K562 (cell line): Measurements from ENCODE around the gene PAQR7. TPM values are rescaled to one million over a fixed set of nuclear protein-coding genes. Genes with fewer than 3 reads are reported as not detected.
A peak's percentile ranks its signal among the peaks of the same experiment; 100 is the strongest.

Experiments used
- CGGBP1 ChIP-seq: fragments of 250-450 bp; sonication (Bioruptor Pico); IDR thresholded peaks from 2 replicates; pipeline ENCODE4 v1.9.0; 2021; ENCODE audit warnings: mild to moderate bottlenecking
- DDX20 ChIP-seq: fragments of 450-650 bp; IDR thresholded peaks from 2 replicates; pipeline ENCODE4 v1.6.1; 2016; ENCODE audit warnings: missing genetic modification characterization, low read depth, mild to moderate bottlenecking, missing compliant biosample characterization, moderate library complexity
- HLTF ChIP-seq: fragments of 450-650 bp; IDR thresholded peaks from 2 replicates; pipeline ENCODE4 v1.6.1; 2016
- HNRNPLL ChIP-seq: fragments of 200-400 bp; formaldehyde crosslinking; IDR thresholded peaks from 2 replicates; pipeline ENCODE4 v1.6.1; 2017; ENCODE audit warnings: low read length, low read depth, mild to moderate bottlenecking; ENCODE audit not compliant: poor library complexity, severe bottlenecking
- JUND ChIP-seq, 2 experiments: IDR thresholded peaks; 2 replicates in 1 of 2; 3 replicates in 1 of 2; pipeline ENCODE4 v1.6.1; 2011; ENCODE audit warnings: borderline replicate concordance in 2 of 2, low read depth in 2 of 2, low read length in 2 of 2, improper control_type of control experiment in 1 of 2, missing biosample characterization in 1 of 2, missing genetic modification characterization in 1 of 2, missing genetic modification reagents in 1 of 2
- MAFG ChIP-seq: fragments of 450-650 bp; conservative IDR thresholded peaks from 2 replicates; pipeline ENCODE4 v1.6.1; 2016; ENCODE audit warnings: missing genetic modification characterization, missing compliant biosample characterization
- MCM5 ChIP-seq: fragments of 450-650 bp; IDR thresholded peaks from 2 replicates; pipeline ENCODE4 v1.6.1; 2016; ENCODE audit warnings: low read depth
- PHB2 ChIP-seq: fragments of 450-650 bp; IDR thresholded peaks from 2 replicates; pipeline ENCODE4 v1.6.1; 2017; ENCODE audit warnings: low read depth
- RHOXF2B ChIP-seq: fragments of 250-450 bp; sonication (Bioruptor Pico); conservative IDR thresholded peaks from 2 replicates; pipeline ENCODE4 v1.5.1; 2021
- SNIP1 ChIP-seq: fragments of 450-650 bp; IDR thresholded peaks from 2 replicates; pipeline ENCODE4 v1.7.1; 2017; ENCODE audit warnings: low read depth, mild to moderate bottlenecking
- SOX6 ChIP-seq: fragments of 450-650 bp; IDR thresholded peaks from 2 replicates; pipeline ENCODE4 v1.6.1; 2014; ENCODE audit warnings: mild to moderate bottlenecking
- TAF1 ChIP-seq: IDR thresholded peaks from 2 replicates; pipeline ENCODE4 v1.6.1; 2011; ENCODE audit warnings: mild to moderate bottlenecking, low read length, moderate library complexity; ENCODE audit not compliant: insufficient read depth, control insufficient read depth, severe bottlenecking; ENCODE audit errors: extremely low read depth
- TCF3 ChIP-seq: sonication (generic); formaldehyde crosslinking; IDR thresholded peaks from 2 replicates; pipeline ENCODE4 v1.4.0; 2020; ENCODE audit warnings: mild to moderate bottlenecking, missing genetic modification reagents
- TEAD1 ChIP-seq, 2 experiments: fragments of 450-650 bp in 1 of 2; sonication (generic) in 1 of 2; formaldehyde crosslinking; IDR thresholded peaks; 2 replicates each; pipeline versions ENCODE4 v1.4.0 to v1.8.0; 2020 to 2022; ENCODE audit warnings: mild to moderate bottlenecking in 2 of 2, missing genetic modification reagents in 1 of 2
- TOE1 ChIP-seq, 2 experiments: fragments of 450-650 bp in 1 of 2; sonication (generic) in 1 of 2; formaldehyde crosslinking in 1 of 2; IDR thresholded peaks; 2 replicates each; pipeline versions ENCODE4 v1.7.1 to v1.8.0; 2016 to 2022; ENCODE audit warnings: borderline replicate concordance in 2 of 2, mild to moderate bottlenecking in 2 of 2, antibody characterized with exemption in 1 of 2, inconsistent platforms in 1 of 2, low read depth in 1 of 2, missing genetic modification reagents in 1 of 2, moderate library complexity in 1 of 2
- WHSC1 ChIP-seq: IDR thresholded peaks from one replicate; pipeline ENCODE4 v1.6.1; 2012; ENCODE audit warnings: low read length, control low read depth, inconsistent platforms
- XRCC5 ChIP-seq: fragments of 200-400 bp; formaldehyde crosslinking; IDR thresholded peaks from 2 replicates; pipeline ENCODE4 v1.6.1; 2017; ENCODE audit warnings: low read depth, mild to moderate bottlenecking, low read length
- ZNF165 ChIP-seq: fragments of 250-450 bp; sonication (Bioruptor Pico); IDR thresholded peaks from 2 replicates; pipeline ENCODE4 v1.4.0; 2020; ENCODE audit warnings: borderline replicate concordance
- ZNF318 ChIP-seq, 2 experiments: fragments of 450-650 bp; IDR thresholded peaks; 2 replicates each; pipeline ENCODE4 v1.6.1; 2016; ENCODE audit warnings: mild to moderate bottlenecking in 2 of 2, borderline replicate concordance in 1 of 2, low read depth in 1 of 2, moderate library complexity in 1 of 2
- ZSCAN29 ChIP-seq: fragments of 450-650 bp; IDR thresholded peaks from 2 replicates; pipeline ENCODE4 v1.6.1; 2017
- ZSCAN32 ChIP-seq: fragments of 450-650 bp; formaldehyde crosslinking; IDR thresholded peaks from 2 replicates; pipeline ENCODE4 v1.4.0; 2020; ENCODE audit warnings: mild to moderate bottlenecking, moderate library complexity
- polyA plus RNA-seq, 8 experiments: library from polyadenylated mRNA; depleted of rRNA in 4 of 8; stranded (reverse) in 5 of 8; unstranded in 3 of 8; fragments of >200 nt; fragmentation: Nextera tagmentation in 2 of 8; fragmentation: Illumina TruSeq in 1 of 8; extraction: Ambion mirVana in 2 of 8; extraction: Trizol in 1 of 8; gene quantifications; 2 replicates each; pipeline versions ENCODE4 v1.2.1 to v1.2.3, GENCODE V29; 2011 to 2014; ENCODE audit warnings: inconsistent platforms in 1 of 8, missing spikeins in 1 of 8
- total RNA-seq, 7 experiments: library from RNA; depleted of rRNA in 6 of 7; stranded (reverse); fragments of >200 nt in 6 of 7; fragmentation: Illumina TruSeq in 2 of 7; extraction: Trizol in 2 of 7; gene quantifications; 2 replicates each; pipeline versions ENCODE4 v1.2.1 to v1.2.3, GENCODE V29; 2011 to 2021; ENCODE audit warnings: low replicate concordance in 1 of 7

Gene PAQR7
- total and polyA plus RNA-seq, 9 of the 15 experiments (the other 6 are each of a cell fraction or from before 2014, with no cell fraction given): 1.1 to 5.2 (median 2.6) TPM

- TF ChIP-seq MAFG (tag): no peak
- no peak for TF ChIP-seq MCM5
- TF ChIP-seq RHOXF2B: no peak
- TF ChIP-seq ZSCAN29: no peak
- no peak for TF ChIP-seq CGGBP1
- TF ChIP-seq TOE1 (IDR thresholded peaks at IDR 0.05; ENCODE audit: borderline replicate concordance): no peak
- no peak for TF ChIP-seq TOE1 (CRISPR knock-in tag; IDR thresholded peaks at IDR 0.05; ENCODE audit: borderline replicate concordance, low read depth)
- TF ChIP-seq TCF3 (CRISPR knock-in tag): peak; percentile 41
- TF ChIP-seq DDX20: no peak
- no peak for TF ChIP-seq ZSCAN32 (CRISPR knock-in tag)
- TF ChIP-seq HLTF: no peak
- no peak for TF ChIP-seq XRCC5
- no peak for TF ChIP-seq JUND (IDR thresholded peaks at IDR 0.05; ENCODE audit: borderline replicate concordance, low read depth, low read length)
- TF ChIP-seq JUND (tag; IDR thresholded peaks at IDR 0.05; ENCODE audit: borderline replicate concordance, low read depth, low read length): no peak
- TF ChIP-seq ZNF165: no peak
- no peak for TF ChIP-seq TAF1
- TF ChIP-seq SOX6: peak; percentile 50; the same call in 1 of the 2 replicates
- TF ChIP-seq ZNF318 (IDR thresholded peaks at IDR 0.05; ENCODE audit: borderline replicate concordance in 1 of 2, low read depth in 1 of 2): no peak
- TF ChIP-seq SNIP1: no peak
- TF ChIP-seq WHSC1: no peak
- no peak for TF ChIP-seq HNRNPLL
- no peak for TF ChIP-seq PHB2
- TF ChIP-seq TEAD1 (CRISPR knock-in tag; IDR thresholded peaks at IDR 0.05): no peak
Measured at GRCh38 chr1:25831569-25832196, 43.8 kb downstream of the PAQR7 start (continued).
